IPS-15b (cell line): ENCODE results near the gene PTPA.
"Not testable (repeated sequence)": the region's sequence is repeated elsewhere in the genome, so short reads cannot be mapped to it uniquely, and the experiment has no call there.

ENCODE experiments used
- H3K27me3 ChIP-seq: one replicate; pipeline ENCODE4 v1.6.1; 2013; ENCODE audit warnings: low read length; ENCODE audit not compliant: control insufficient read depth, insufficient read depth
- H3K36me3 ChIP-seq: one replicate; pipeline ENCODE4 v1.6.1; 2013; ENCODE audit warnings: low read length; ENCODE audit not compliant: control insufficient read depth, insufficient read depth
- H3K4me1 ChIP-seq: one replicate; pipeline ENCODE4 v1.6.1; 2013; ENCODE audit warnings: mild to moderate bottlenecking, low read length; ENCODE audit not compliant: control insufficient read depth, insufficient read depth
- H3K4me3 ChIP-seq: one replicate; pipeline ENCODE4 v1.5.1; 2013; ENCODE audit warnings: low read depth, low read length
- H3K9ac ChIP-seq: one replicate; pipeline ENCODE4 v1.6.1; 2013; ENCODE audit warnings: low read depth, mild to moderate bottlenecking, low read length
- H3K9me3 ChIP-seq: one replicate; pipeline ENCODE4 v1.6.1; 2013; ENCODE audit warnings: mild to moderate bottlenecking, low read length; ENCODE audit not compliant: control insufficient read depth, insufficient read depth

PTPA gene

DNA sequence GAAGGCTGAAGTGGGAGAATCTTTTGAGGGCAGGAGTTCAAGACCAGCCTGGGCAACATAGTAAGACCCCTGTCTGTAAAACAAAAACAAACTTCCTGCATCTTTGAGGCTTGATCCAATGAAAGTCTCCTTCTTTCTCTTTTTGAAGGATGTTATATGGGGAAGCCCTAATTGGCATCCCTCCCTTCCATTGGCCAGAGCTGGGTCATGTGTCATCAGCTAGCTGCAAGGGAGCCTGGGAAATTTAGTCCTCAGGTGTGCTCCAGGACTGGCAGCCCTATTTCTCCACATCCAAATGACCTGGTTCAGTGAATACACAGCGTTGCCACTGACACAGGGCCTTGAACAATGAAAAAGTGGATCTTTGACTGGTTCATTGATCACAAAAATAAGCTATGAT is 75.8 kb downstream of the PTPA start:
- no peaks in the 10 kb centered on the region for H3K36me3 ChIP-seq
- H3K4me1 ChIP-seq, result no peaks in the 10 kb centered on the region
- no peak overlapping the region for H3K4me3 ChIP-seq
- no peaks in the 10 kb centered on the region for H3K9me3 ChIP-seq
- H3K9ac ChIP-seq, result no peak overlapping the region
- H3K27me3 ChIP-seq, result peaks cover 31% of the 10 kb centered on the region

DNA sequence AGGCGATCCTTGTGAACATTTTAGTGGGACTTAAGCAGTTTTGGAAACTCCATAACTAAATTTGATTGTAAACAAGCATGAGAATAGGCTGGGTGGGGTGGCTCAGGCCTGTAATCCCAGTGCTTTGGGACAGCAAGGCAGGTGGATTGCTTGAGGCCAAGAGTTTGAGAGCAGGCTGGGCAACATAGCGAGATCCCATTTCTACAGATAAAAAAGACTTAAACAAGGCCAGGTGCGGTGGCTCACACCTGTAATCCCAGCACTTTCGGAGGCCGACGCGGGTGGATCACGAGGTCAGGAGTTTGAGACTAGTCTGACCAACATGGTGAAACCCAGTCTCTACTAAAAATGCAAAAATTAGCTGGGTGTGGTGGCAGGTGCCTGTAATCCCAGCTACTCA is 78.8 kb downstream of the PTPA start:
- H3K4me3 ChIP-seq, H3K36me3 ChIP-seq, H3K4me1 ChIP-seq, H3K9me3 ChIP-seq, H3K9ac ChIP-seq: not testable (repeated sequence)
- peaks cover 26% of the 10 kb centered on the region for H3K27me3 ChIP-seq

GRCh38 chr9:129191234-129191633 is 80.0 kb downstream of the PTPA start:
- Histone ChIP-seq H3K36me3 (no peaks in the 10 kb centered on the region), H3K9me3 (no peaks in the 10 kb centered on the region), H3K4me3 (no peak overlapping the region), H3K27me3 (peaks cover 28% of the 10 kb centered on the region), H3K4me1 (peaks cover 2% of the 10 kb centered on the region), H3K9ac (no peak overlapping the region)

GRCh38 chr9:129193655-129194054 is 82.4 kb downstream of the PTPA start:
- Histone ChIP-seq H3K9ac (no peak overlapping the region), H3K4me3 (no peak overlapping the region), H3K9me3 (no peaks in the 10 kb centered on the region), H3K4me1 (peaks cover 4% of the 10 kb centered on the region), H3K27me3 (peaks cover 39% of the 10 kb centered on the region), H3K36me3 (no peaks in the 10 kb centered on the region)

- H3K36me3 ChIP-seq, result no peaks in the 10 kb centered on the region
- peaks cover 44% of the 10 kb centered on the region for H3K27me3 ChIP-seq
- no peak overlapping the region for H3K4me3 ChIP-seq
- H3K4me1 ChIP-seq, result peaks cover 4% of the 10 kb centered on the region
- H3K9ac ChIP-seq, result no peak overlapping the region
- H3K9me3 ChIP-seq, result no peaks in the 10 kb centered on the region
These were observed 83.0 kb downstream of the PTPA start for GRCh38 chr9:129194221-129194620.

- peaks cover 44% of the 10 kb centered on the region for H3K27me3 ChIP-seq
- H3K4me3 ChIP-seq, result no peak overlapping the region
- H3K9me3 ChIP-seq, result no peaks in the 10 kb centered on the region
- no peaks in the 10 kb centered on the region for H3K36me3 ChIP-seq
- H3K4me1 ChIP-seq, result peaks cover 4% of the 10 kb centered on the region
- no peak overlapping the region for H3K9ac ChIP-seq
These were observed 84.4 kb downstream of the PTPA start for GRCh38 chr9:129195606-129196005.

- H3K27me3 ChIP-seq, result peaks cover 44% of the 10 kb centered on the region
- H3K36me3 ChIP-seq, H3K4me1 ChIP-seq, H3K4me3 ChIP-seq, H3K9ac ChIP-seq, H3K9me3 ChIP-seq: not testable (repeated sequence)
These were observed 85.8 kb downstream of the PTPA start for GRCh38 chr9:129197045-129197444.

- Histone ChIP-seq H3K4me3 (peak overlapping the region; percentile 6), H3K4me1 (peaks cover 4% of the 10 kb centered on the region), H3K9me3 (no peaks in the 10 kb centered on the region), H3K36me3 (no peaks in the 10 kb centered on the region), H3K27me3 (peaks cover 42% of the 10 kb centered on the region), H3K9ac (no peak overlapping the region)
These were observed 86.7 kb downstream of the PTPA start for GRCh38 chr9:129197978-129198318.
